OCI-LY7 (cell line): ENCODE results near the gene SPATA3. TPM values are rescaled to one million over a fixed set of nuclear protein-coding genes. Genes with fewer than 3 reads are reported as not detected.

Experiments
- BruUV-seq: library from RNA; stranded (reverse); fragments of 400-500 nt; replicated peaks from 2 replicates; lab custom pipeline; 2021; lab: Mats Ljungman, UMichigan
- CTCF ChIA-PET: fragments of 300-600 bp; sonication (Branson Sonifier 250); formaldehyde crosslinking; loops from one replicate; lab custom pipeline; 2022; ENCODE audit warnings: antibody characterized with exemption; ENCODE audit not compliant: unreplicated experiment; lab: Charles Lee
- POLR2A ChIA-PET: fragments of 300-600 bp; sonication (Branson Sonifier 250); formaldehyde crosslinking; loops from one replicate; lab custom pipeline; 2022; ENCODE audit warnings: antibody characterized with exemption; lab: Charles Lee
- DNase-seq: peaks from one replicate; pipeline ENCODE4 v3.0.0-alpha.2; 2015; ENCODE audit warnings: low spot score
- H2AFZ ChIP-seq: fragments of 200-600 bp; sonication (generic), shearing (Covaris generic); 2 replicates; pipeline ENCODE4 v1.6.1; 2014; ENCODE audit warnings: mild to moderate bottlenecking, antibody characterized with exemption, low read length, moderate library complexity
- H3K27ac ChIP-seq: fragments of 200-600 bp; sonication (generic); 2 replicates; pipeline ENCODE4 v1.5.1; 2014; ENCODE audit warnings: mixed run types, low read depth, mild to moderate bottlenecking, moderate library complexity, low read length, inconsistent platforms; ENCODE audit not compliant: poor library complexity, severe bottlenecking
- H3K36me3 ChIP-seq: fragments of 200-600 bp; sonication (generic); 2 replicates; pipeline ENCODE4 v1.6.1; 2014; ENCODE audit warnings: mild to moderate bottlenecking, antibody characterized with exemption, low read length, moderate library complexity, mixed read lengths; ENCODE audit not compliant: insufficient read depth
- H3K4me1 ChIP-seq: fragments of 200-600 bp; sonication (generic); 2 replicates; pipeline ENCODE4 v1.5.1; 2014; ENCODE audit warnings: mild to moderate bottlenecking, low read length; ENCODE audit not compliant: insufficient read depth, poor library complexity, severe bottlenecking
- H3K4me2 ChIP-seq: fragments of 200-600 bp; sonication (generic); 2 replicates; pipeline ENCODE4 v1.6.1; 2014; ENCODE audit warnings: mild to moderate bottlenecking, low read length
- H3K4me3 ChIP-seq: fragments of 200-600 bp; sonication (generic); 2 replicates; pipeline ENCODE4 v1.5.1; 2014; ENCODE audit warnings: mild to moderate bottlenecking, low read depth, low read length; ENCODE audit not compliant: poor library complexity, severe bottlenecking
- H3K79me2 ChIP-seq: fragments of 200-600 bp; sonication (generic); 2 replicates; pipeline ENCODE4 v1.6.1; 2016; ENCODE audit warnings: low read depth, mild to moderate bottlenecking, low read length, moderate library complexity, mixed read lengths; ENCODE audit not compliant: insufficient read depth
- H3K9me2 ChIP-seq: fragments of 200-600 bp; sonication (generic); 2 replicates; pipeline ENCODE4 v1.6.1; 2016; ENCODE audit warnings: mild to moderate bottlenecking, low read length, mixed read lengths; ENCODE audit not compliant: insufficient read depth
- H3K9me3 ChIP-seq: fragments of 200-600 bp; sonication (generic); 2 replicates; pipeline ENCODE4 v1.6.1; 2014; ENCODE audit warnings: mild to moderate bottlenecking, mixed run types, low read length, mixed read lengths
- H4K20me1 ChIP-seq: fragments of 200-600 bp; sonication (generic); 2 replicates; pipeline ENCODE4 v1.6.1; 2014; ENCODE audit warnings: mild to moderate bottlenecking, antibody characterized with exemption, low read length, moderate library complexity, mixed read lengths; ENCODE audit not compliant: insufficient read depth
- EZH2phosphoT487 ChIP-seq: fragments of 200-600 bp; sonication (generic); IDR thresholded peaks from 2 replicates; pipeline ENCODE4 v1.6.1; 2018; ENCODE audit warnings: low read depth, borderline replicate concordance, mild to moderate bottlenecking, mixed run types, antibody characterized with exemption, low read length, moderate library complexity, mixed read lengths
- intact Hi-C: fragments of 100-400 bp; cut with micrococcal nuclease; formaldehyde crosslinking; loops from one replicate; pipeline ENCODE4 v1.10.0; 2022; ENCODE audit not compliant: unreplicated experiment
- total RNA-seq, 2 experiments: library from RNA; depleted of rRNA in 1 of 2; stranded (reverse); fragments of >200 nt in 1 of 2; shearing (Covaris generic) in 1 of 2; gene quantifications; 2 replicates each; pipeline ENCODE4 v1.2.3, GENCODE V29; 2014 to 2022
- TF ChIP-seq, protein P1 (sequence below): fragments of 200-600 bp; sonication (generic); conservative IDR thresholded peaks from 2 replicates; pipeline ENCODE4 v1.5.1; 2014; ENCODE audit warnings: mild to moderate bottlenecking, antibody characterized with exemption, low read length, moderate library complexity, mixed read lengths

The SPATA3 gene
- total RNA-seq, 2 experiments from 2014 or later, result not detected

DNA sequence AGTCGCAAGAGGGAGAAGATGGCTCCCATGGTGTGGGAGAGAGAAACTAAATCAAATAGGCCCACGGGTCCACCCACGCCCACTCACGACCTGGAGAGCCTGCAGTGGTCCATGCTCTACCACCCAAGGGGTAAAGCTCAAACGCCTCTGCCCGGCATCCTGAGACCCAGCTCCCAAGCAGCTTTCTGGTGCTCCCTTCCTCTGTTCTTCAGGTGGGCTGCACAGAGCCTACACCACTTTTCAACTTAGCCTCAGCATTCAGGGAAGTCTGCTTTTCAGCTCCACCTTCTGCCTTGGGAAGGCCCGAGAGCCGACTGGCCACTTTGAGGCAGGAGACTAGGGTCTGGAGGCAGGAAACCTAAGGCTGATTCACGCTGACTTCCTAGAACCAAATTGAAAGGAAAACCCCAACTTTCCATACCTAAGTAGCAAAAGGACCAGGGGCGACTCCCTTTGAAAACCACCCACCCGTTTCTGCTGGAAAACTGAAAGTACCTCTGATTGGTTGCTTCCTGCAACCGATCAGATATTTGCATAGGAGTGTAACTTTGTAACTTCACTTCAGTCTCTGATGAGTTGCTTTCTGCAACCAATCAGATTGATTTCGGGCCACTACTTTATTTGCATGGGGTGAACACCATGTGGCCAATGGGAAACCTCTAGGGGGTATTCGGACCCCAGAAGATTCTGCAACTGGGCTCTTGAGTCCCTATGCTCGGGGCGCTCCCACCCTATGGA is 26.8 kb upstream of the SPATA3 start:
- POLR2A ChIA-PET, result interaction anchor here (0.5 to 0.7 kb wide), 2 partner anchors 10 to 1218 kb away, joined by 3 read pairs; no protein-coding TSS in a partner anchor
- no peak for TF ChIP-seq EZH2phosphoT487
- TF ChIP-seq, protein P1, sequence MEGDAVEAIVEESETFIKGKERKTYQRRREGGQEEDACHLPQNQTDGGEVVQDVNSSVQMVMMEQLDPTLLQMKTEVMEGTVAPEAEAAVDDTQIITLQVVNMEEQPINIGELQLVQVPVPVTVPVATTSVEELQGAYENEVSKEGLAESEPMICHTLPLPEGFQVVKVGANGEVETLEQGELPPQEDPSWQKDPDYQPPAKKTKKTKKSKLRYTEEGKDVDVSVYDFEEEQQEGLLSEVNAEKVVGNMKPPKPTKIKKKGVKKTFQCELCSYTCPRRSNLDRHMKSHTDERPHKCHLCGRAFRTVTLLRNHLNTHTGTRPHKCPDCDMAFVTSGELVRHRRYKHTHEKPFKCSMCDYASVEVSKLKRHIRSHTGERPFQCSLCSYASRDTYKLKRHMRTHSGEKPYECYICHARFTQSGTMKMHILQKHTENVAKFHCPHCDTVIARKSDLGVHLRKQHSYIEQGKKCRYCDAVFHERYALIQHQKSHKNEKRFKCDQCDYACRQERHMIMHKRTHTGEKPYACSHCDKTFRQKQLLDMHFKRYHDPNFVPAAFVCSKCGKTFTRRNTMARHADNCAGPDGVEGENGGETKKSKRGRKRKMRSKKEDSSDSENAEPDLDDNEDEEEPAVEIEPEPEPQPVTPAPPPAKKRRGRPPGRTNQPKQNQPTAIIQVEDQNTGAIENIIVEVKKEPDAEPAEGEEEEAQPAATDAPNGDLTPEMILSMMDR, result no peak
- Histone ChIP-seq H2AFZ (no peak overlapping the region), H3K4me1 (no peaks in the 10 kb centered on the region), H4K20me1 (no peaks in the 10 kb centered on the region), H3K4me3 (no peak overlapping the region), H3K9me2 (no peaks in the 10 kb centered on the region), H3K9me3 (no peaks in the 10 kb centered on the region), H3K4me2 (peak overlapping the region; percentile 20; the same call in 1 of the 2 replicates), H3K79me2 (no peaks in the 10 kb centered on the region), H3K27ac (no peak overlapping the region), H3K36me3 (no peaks in the 10 kb centered on the region)
- CTCF ChIA-PET, result no interaction called here
- BruUV-seq, result no TSS peak
- DNase-seq, result no peak
- intact Hi-C loops, result no loop called here

DNA sequence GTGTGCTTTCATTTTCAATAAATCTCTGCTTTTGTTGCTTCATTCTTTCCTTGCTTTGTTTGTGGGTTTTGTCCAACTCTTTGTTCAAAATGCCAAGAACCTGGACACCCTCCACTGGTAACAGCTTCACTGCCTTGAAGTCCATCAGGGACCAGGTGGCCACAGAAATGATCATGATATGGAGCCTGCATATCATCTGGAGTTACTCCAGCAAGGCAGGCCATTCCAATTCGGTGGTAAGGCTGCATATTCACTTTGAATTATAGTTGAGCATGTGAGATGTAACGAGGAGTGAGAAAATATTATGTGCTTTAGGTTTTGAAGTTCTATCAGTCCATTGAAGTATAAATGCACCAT is 26.3 kb upstream of the SPATA3 start:
- CTCF ChIA-PET, result no interaction called here
- H2AFZ ChIP-seq, result no peak overlapping the region
- no peaks in the 10 kb centered on the region for H3K4me1 ChIP-seq
- TF ChIP-seq EZH2phosphoT487, result no peak
- TF ChIP-seq, protein P1, result no peak
- intact Hi-C loops, result no loop called here
- no peaks in the 10 kb centered on the region for H3K36me3 ChIP-seq
- H3K4me2 ChIP-seq, result peak overlapping the region; percentile 20; the same call in 1 of the 2 replicates
- H4K20me1 ChIP-seq, result no peaks in the 10 kb centered on the region
- no peaks in the 10 kb centered on the region for H3K9me3 ChIP-seq
- no peak overlapping the region for H3K4me3 ChIP-seq
- H3K9me2 ChIP-seq, result no peaks in the 10 kb centered on the region
- DNase-seq, result no peak
- H3K27ac ChIP-seq, result no peak overlapping the region
- POLR2A ChIA-PET, result no interaction called here
- no peaks in the 10 kb centered on the region for H3K79me2 ChIP-seq
- no TSS peak for BruUV-seq

DNA sequence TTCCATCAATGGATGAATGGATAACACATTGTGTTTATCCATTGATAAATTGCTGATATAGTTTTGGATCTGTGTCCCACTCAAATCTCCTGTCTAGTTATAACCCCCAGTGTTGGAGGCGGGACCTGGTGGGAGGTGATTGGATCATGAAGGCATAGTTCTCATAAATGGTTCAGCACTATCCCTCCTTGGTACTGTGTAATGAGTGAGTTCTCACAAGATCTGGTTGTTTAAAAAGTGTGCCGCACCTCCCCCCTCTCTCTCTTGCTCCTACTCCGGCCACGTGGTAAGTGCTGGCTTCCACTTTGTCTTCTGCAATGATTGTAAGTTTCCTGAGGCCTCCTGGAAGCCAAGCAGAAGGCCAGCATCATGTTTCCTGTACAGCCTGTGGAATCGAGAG is 23.9 kb upstream of the SPATA3 start:
- CTCF ChIA-PET, result no interaction called here
- intact Hi-C loops, result no loop called here
- no TSS peak for BruUV-seq

More for the DNA sequence above, 23.9 kb upstream of the SPATA3 start:
- H3K9me3 ChIP-seq, result no peaks in the 10 kb centered on the region
- H3K4me1 ChIP-seq, result no peaks in the 10 kb centered on the region
- no peak overlapping the region for H2AFZ ChIP-seq
- no peaks in the 10 kb centered on the region for H3K79me2 ChIP-seq
- no peaks in the 10 kb centered on the region for H3K36me3 ChIP-seq
- POLR2A ChIA-PET, result interaction anchor here (0.6 kb wide), 1 partner anchor 137 kb away, joined by 4 read pairs; no protein-coding TSS in a partner anchor
- H3K4me3 ChIP-seq, result no peak overlapping the region
- TF ChIP-seq, protein P1, result no peak
- TF ChIP-seq EZH2phosphoT487, result no peak
- no peaks in the 10 kb centered on the region for H3K9me2 ChIP-seq
- DNase-seq, result no peak
- no peak overlapping the region for H3K4me2 ChIP-seq
- H4K20me1 ChIP-seq, result no peaks in the 10 kb centered on the region
- H3K27ac ChIP-seq, result no peak overlapping the region
